Measurements from ENCODE around the gene KCND2.

DNA sequence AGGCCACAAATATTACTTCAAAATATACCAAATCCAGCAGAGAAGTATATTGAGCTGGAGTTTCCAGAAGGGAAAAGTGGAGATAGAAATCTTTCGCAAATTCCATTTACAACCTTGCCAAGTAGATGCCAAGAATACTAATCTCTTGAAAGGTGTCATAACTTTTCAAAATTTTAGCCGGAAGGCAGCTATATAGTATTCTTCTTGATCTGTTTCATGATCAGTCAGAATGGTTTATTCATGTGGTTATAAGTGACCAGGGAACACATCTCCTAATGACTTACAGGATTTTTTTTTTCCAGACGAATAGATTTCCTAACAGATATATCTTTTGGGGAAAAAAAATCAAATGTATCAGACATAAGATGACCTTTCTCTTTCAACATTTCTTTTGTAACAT, 314.3 kb downstream of the KCND2 start:
- TF ChIP-seq, protein P1, sequence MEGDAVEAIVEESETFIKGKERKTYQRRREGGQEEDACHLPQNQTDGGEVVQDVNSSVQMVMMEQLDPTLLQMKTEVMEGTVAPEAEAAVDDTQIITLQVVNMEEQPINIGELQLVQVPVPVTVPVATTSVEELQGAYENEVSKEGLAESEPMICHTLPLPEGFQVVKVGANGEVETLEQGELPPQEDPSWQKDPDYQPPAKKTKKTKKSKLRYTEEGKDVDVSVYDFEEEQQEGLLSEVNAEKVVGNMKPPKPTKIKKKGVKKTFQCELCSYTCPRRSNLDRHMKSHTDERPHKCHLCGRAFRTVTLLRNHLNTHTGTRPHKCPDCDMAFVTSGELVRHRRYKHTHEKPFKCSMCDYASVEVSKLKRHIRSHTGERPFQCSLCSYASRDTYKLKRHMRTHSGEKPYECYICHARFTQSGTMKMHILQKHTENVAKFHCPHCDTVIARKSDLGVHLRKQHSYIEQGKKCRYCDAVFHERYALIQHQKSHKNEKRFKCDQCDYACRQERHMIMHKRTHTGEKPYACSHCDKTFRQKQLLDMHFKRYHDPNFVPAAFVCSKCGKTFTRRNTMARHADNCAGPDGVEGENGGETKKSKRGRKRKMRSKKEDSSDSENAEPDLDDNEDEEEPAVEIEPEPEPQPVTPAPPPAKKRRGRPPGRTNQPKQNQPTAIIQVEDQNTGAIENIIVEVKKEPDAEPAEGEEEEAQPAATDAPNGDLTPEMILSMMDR (IDR thresholded peaks at IDR 0.05) = no peak
- TF ChIP-seq TAF1 (IDR thresholded peaks at IDR 0.05; ENCODE audit: borderline replicate concordance, low read depth, low read length) = no peak
- TF ChIP-seq ELF1 (IDR thresholded peaks at IDR 0.05) = no peak
- no peak for TF ChIP-seq SIN3A (IDR thresholded peaks at IDR 0.05; ENCODE audit: borderline replicate concordance, low read depth, low read length)
- no peak for TF ChIP-seq EP300 (IDR thresholded peaks at IDR 0.05; ENCODE audit: borderline replicate concordance in 1 of 2, low read depth in 1 of 2, low read length in 1 of 2)
- no peak for TF ChIP-seq MEF2A (IDR thresholded peaks at IDR 0.05; ENCODE audit: borderline replicate concordance, low read depth)
- TF ChIP-seq, protein P2, sequence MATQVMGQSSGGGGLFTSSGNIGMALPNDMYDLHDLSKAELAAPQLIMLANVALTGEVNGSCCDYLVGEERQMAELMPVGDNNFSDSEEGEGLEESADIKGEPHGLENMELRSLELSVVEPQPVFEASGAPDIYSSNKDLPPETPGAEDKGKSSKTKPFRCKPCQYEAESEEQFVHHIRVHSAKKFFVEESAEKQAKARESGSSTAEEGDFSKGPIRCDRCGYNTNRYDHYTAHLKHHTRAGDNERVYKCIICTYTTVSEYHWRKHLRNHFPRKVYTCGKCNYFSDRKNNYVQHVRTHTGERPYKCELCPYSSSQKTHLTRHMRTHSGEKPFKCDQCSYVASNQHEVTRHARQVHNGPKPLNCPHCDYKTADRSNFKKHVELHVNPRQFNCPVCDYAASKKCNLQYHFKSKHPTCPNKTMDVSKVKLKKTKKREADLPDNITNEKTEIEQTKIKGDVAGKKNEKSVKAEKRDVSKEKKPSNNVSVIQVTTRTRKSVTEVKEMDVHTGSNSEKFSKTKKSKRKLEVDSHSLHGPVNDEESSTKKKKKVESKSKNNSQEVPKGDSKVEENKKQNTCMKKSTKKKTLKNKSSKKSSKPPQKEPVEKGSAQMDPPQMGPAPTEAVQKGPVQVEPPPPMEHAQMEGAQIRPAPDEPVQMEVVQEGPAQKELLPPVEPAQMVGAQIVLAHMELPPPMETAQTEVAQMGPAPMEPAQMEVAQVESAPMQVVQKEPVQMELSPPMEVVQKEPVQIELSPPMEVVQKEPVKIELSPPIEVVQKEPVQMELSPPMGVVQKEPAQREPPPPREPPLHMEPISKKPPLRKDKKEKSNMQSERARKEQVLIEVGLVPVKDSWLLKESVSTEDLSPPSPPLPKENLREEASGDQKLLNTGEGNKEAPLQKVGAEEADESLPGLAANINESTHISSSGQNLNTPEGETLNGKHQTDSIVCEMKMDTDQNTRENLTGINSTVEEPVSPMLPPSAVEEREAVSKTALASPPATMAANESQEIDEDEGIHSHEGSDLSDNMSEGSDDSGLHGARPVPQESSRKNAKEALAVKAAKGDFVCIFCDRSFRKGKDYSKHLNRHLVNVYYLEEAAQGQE (IDR thresholded peaks at IDR 0.05; ENCODE audit: low read depth, low read length) = no peak
